Stomach (tissue), 9 donors: ENCODE results near the gene CTDSPL. TPM values are rescaled to one million over a fixed set of nuclear protein-coding genes. Genes with fewer than 3 reads are reported as not detected.
A peak's percentile ranks its signal among the peaks of the same experiment; 100 is the strongest.

Source experiments
- DNase-seq, 2 donors: peaks; one replicate each; pipeline versions ENCODE4 v3.0.0 to v3.0.0-alpha.2; 2013 to 2019
- H3K27ac ChIP-seq, 5 donors: fragments of 200-600 bp in 4 of 5; sonication (generic) in 4 of 5; one replicate each; pipeline ENCODE4 v1.5.1; 2013 to 2019; ENCODE audit warnings: mild to moderate bottlenecking in 1 of 5, moderate library complexity in 1 of 5
- H3K27me3 ChIP-seq, 3 donors: fragments of 200-600 bp; sonication (generic); one replicate each; pipeline ENCODE4 v1.5.1; 2017 to 2019; ENCODE audit warnings: mixed run types in 1 of 3
- H3K36me3 ChIP-seq, 4 donors: fragments of 200-600 bp; sonication (generic); 1 replicate in 3 of 4; 2 replicates in 1 of 4; pipeline ENCODE4 v1.5.1; 2016 to 2019
- H3K4me1 ChIP-seq, 4 donors: fragments of 200-600 bp; sonication (generic); one replicate each; pipeline ENCODE4 v1.5.1; 2016 to 2019
- H3K4me3 ChIP-seq, 4 donors: fragments of 200-600 bp; sonication (generic) in 3 of 4; one replicate each; pipeline ENCODE4 v1.5.1; 2016 to 2019; ENCODE audit warnings: mild to moderate bottlenecking in 1 of 4
- H3K9me3 ChIP-seq, 4 donors: fragments of 200-600 bp; sonication (generic); one replicate each; pipeline ENCODE4 v1.5.1; 2016 to 2019
- EP300 ChIP-seq: sonication (generic); formaldehyde crosslinking; IDR thresholded peaks from one replicate; pipeline ENCODE4 v1.6.1; 2017; ENCODE audit warnings: antibody characterized with exemption
- POLR2A ChIP-seq, 4 donors: fragments of 450-650 bp; IDR thresholded peaks; one replicate each; pipeline ENCODE4 v1.6.1; 2016; ENCODE audit warnings: antibody characterized with exemption in 4 of 4, control low read depth in 2 of 4, mild to moderate bottlenecking in 1 of 4, moderate library complexity in 1 of 4
- POLR2AphosphoS5 ChIP-seq, 3 donors: sonication (generic); formaldehyde crosslinking; IDR thresholded peaks; one replicate each; pipeline ENCODE4 v1.6.1; 2016; ENCODE audit warnings: antibody characterized with exemption in 3 of 3
- WGBS, 5 donors: extraction: QIAGEN DNeasy Blood & Tissue Kit in 3 of 5; methylation state at CpG; one replicate each; pipeline versions ENCODE4 v1.1.5 to v1.1.7; 2013 to 2018; 5-methylcytosine and 5-hydroxymethylcytosine counted together
- intact Hi-C: fragments of 100-400 bp; cut with DNase I; formaldehyde crosslinking; loops from one replicate; pipeline ENCODE4 v1.15.1; 2023; ENCODE audit warnings: low total_unique reads
- polyA plus RNA-seq, 3 donors: library from polyadenylated mRNA; stranded (reverse); fragments of 200-250 nt; gene quantifications; one replicate each; pipeline ENCODE4 v1.2.3, GENCODE V29; 2013
- total RNA-seq, 5 donors: library from RNA; depleted of rRNA; stranded (reverse); fragments of >200 nt; gene quantifications; one replicate each; pipeline versions ENCODE4 v1.1.0 to v1.2.3, GENCODE V29; 2014 to 2016
- TF ChIP-seq, protein P1 (sequence below), 7 experiments: fragments of 450-650 bp in 4 of 7; fragments of 200-600 bp in 3 of 7; sonication (generic) in 3 of 7; IDR thresholded peaks; one replicate each; pipeline ENCODE4 v1.5.1; 2016 to 2019; ENCODE audit warnings: antibody characterized with exemption in 7 of 7, control low read depth in 2 of 7, mild to moderate bottlenecking in 1 of 7
- donor health status: healthy with polysubstance abuse.
- donor health status: Bipolar disorder and iron deficiency.
- donor health status: healthy.

Gene CTDSPL
- total and polyA plus RNA-seq, 8 donors, result 13.4 to 54.9 (median 30.2) TPM

DNA sequence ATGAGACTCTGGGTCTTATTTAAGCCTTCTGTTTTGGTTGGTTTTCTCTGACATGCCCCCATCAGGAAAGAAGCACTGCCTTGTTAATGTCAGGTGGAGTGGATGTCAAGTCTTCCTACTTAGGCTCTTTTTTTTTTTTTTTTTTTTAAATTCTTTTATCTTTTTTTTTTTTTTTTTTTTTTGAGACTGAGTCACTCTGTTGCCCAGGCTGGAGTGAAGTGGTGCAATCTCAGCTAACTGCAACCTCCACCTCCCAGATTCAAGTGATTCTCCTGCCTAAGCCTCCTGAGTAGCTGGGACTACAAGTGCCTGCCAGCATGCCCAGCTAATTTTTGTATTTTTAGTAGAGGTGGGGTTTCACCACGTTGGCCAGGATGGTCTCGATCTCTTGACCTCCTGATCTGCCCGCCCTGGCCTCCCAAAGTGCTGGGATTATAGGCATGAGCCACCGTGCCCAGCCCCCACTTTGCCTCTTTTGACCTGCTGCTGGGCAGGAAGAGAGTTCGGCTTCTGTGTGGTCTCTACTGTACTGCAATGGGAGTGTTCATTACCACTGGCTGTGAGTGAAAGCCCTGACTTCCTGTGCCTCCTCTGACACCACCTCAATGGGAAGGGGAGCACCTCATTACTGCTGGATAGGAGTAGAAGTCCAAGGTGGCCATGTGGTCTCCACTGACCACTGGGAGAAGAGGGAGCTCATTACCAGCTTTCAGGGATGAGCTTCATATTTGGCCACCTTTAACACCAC lies 10.9 kb downstream of the CTDSPL start:
- intact Hi-C loops, result no loop called here

DNA sequence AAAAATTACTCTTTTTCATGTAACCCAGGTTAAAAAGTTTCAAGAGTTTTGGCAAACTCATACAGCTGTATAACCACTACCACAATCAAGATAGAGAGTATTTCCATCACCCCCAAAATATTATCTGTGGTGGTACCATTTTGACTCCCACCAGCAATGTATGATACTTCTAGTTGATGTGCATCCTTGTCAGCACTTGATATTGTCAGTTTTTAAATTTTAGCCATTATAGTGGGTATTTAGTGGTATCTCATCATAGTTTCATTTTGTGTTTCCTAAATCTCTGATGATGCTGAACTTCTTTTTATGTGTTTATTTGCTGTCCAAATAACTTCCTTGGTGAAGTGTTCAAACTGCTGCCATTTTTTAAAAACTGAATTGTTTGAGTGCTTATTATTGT lies 14.6 kb downstream of the CTDSPL start:
- Histone ChIP-seq H3K27me3 (no peaks in the 10 kb centered on the region), H3K4me3 (no peak overlapping the region), H3K9me3 (peaks cover 0 to 8% (median 6%) of the 10 kb centered on the region in 4 donors), H3K36me3 (no peaks in the 10 kb centered on the region), H3K4me1 (peaks cover 0 to 20% (median 9%) of the 10 kb centered on the region in 4 donors), H3K27ac (no peak overlapping the region)
- no peak for DNase-seq
- TF ChIP-seq POLR2AphosphoS5 (IDR thresholded peaks at IDR 0.05) (no peak), POLR2A (IDR thresholded peaks at IDR 0.05) (no peak), EP300 (no peak)
- TF ChIP-seq, protein P1, sequence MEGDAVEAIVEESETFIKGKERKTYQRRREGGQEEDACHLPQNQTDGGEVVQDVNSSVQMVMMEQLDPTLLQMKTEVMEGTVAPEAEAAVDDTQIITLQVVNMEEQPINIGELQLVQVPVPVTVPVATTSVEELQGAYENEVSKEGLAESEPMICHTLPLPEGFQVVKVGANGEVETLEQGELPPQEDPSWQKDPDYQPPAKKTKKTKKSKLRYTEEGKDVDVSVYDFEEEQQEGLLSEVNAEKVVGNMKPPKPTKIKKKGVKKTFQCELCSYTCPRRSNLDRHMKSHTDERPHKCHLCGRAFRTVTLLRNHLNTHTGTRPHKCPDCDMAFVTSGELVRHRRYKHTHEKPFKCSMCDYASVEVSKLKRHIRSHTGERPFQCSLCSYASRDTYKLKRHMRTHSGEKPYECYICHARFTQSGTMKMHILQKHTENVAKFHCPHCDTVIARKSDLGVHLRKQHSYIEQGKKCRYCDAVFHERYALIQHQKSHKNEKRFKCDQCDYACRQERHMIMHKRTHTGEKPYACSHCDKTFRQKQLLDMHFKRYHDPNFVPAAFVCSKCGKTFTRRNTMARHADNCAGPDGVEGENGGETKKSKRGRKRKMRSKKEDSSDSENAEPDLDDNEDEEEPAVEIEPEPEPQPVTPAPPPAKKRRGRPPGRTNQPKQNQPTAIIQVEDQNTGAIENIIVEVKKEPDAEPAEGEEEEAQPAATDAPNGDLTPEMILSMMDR (IDR thresholded peaks at IDR 0.05), result no peak
- intact Hi-C loops, result no loop called here

More for the DNA sequence above, 10.9 kb downstream of the CTDSPL start:
- H3K9me3 ChIP-seq, result peaks cover 0 to 11% (median 7%) of the 10 kb centered on the region in 4 donors
- TF ChIP-seq POLR2AphosphoS5 (IDR thresholded peaks at IDR 0.05) (no peak), POLR2A (IDR thresholded peaks at IDR 0.05) (no peak), EP300 (no peak)
- TF ChIP-seq, protein P1 (IDR thresholded peaks at IDR 0.05), result no peak
- 89 to 95% (median 94%) methylated on average over 5 of the region's 5 CpGs for WGBS, 5 donors
- no peak for DNase-seq
- H3K36me3 ChIP-seq, result no peaks in the 10 kb centered on the region
- no peak overlapping the region for H3K27ac ChIP-seq
- no peak overlapping the region for H3K4me3 ChIP-seq
- no peaks in the 10 kb centered on the region for H3K27me3 ChIP-seq
- peaks cover 0 to 9% (median 2%) of the 10 kb centered on the region in 4 donors for H3K4me1 ChIP-seq

DNA sequence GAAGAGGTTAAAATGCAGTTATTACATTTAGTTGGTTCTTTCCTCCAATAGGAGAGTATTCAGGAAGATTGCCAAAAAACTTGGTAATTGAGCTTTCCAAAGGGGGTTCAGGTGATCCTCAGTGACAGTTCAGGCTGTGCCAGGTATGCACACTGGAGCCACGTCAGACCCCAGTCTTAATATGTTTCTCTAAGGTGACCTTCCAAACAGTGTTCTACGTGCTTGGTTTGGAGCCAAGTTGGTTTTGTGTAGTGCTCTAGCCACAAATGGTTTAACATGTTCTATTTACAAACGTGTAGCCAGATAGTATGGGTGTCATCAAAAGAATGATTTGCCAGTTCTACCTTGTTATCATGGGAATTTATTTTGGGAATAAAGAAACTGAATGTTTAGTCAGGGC lies 21.0 kb downstream of the CTDSPL start:
- Histone ChIP-seq H3K4me1 (peaks cover 17 to 73% (median 43%) of the 10 kb centered on the region in 4 donors), H3K4me3 (no peak overlapping the region), H3K36me3 (no peaks in the 10 kb centered on the region), H3K27me3 (no peaks in the 10 kb centered on the region), H3K27ac (peak overlapping the region in 1 of 5 donors; percentile 7), H3K9me3 (no peaks in the 10 kb centered on the region)
- DNase-seq, result peak in 1 of 2 donors; percentile 47
- intact Hi-C loops, result no loop called here
- no peak for TF ChIP-seq POLR2AphosphoS5 (IDR thresholded peaks at IDR 0.05)
- no peak for TF ChIP-seq EP300
- no peak for TF ChIP-seq POLR2A (IDR thresholded peaks at IDR 0.05)
- TF ChIP-seq, protein P1 (IDR thresholded peaks at IDR 0.05), result no peak
- WGBS, 5 donors, result 20 to 72% (median 38%) methylated on average over 3 of the region's 3 CpGs

DNA sequence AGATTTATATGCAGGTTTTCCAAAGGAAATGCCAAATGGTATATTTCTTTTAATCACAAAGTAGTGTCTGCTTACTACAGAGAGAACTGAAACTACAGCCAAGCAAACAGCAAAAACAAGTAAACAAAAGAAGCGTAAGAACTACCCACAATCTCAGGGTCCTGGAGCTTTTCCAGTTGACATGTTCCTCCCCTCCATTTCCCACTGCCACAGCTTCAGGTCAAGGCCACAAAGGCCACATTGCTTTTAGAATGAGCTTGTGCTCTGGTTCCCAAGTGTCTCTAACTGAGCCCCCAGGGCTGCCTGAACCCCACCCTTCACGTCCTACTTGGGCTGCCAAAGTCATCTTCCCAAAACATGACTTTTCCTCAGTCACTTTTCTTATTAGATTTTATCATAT lies 24.1 kb downstream of the CTDSPL start:
- TF ChIP-seq POLR2A (IDR thresholded peaks at IDR 0.05), result no peak
- no peak for TF ChIP-seq EP300
- no peak for TF ChIP-seq POLR2AphosphoS5 (IDR thresholded peaks at IDR 0.05)
- TF ChIP-seq, protein P1 (IDR thresholded peaks at IDR 0.05), result no peak
- H3K4me3 ChIP-seq, result no peak overlapping the region
- H3K36me3 ChIP-seq, result no peaks in the 10 kb centered on the region
- WGBS, 5 donors, result 42 to 71% (median 45%) methylated on average over 2 of the region's 2 CpGs
- intact Hi-C loops, result no loop called here
- no peak for DNase-seq
- H3K27ac ChIP-seq, result peak overlapping the region in 2 of 5 donors; percentile 41 to 44
- peaks cover 22 to 86% (median 53%) of the 10 kb centered on the region in 4 donors for H3K4me1 ChIP-seq
- H3K9me3 ChIP-seq, result no peaks in the 10 kb centered on the region
- no peaks in the 10 kb centered on the region for H3K27me3 ChIP-seq
